HepG2 (cell line): ENCODE results near the gene CTNNAL1. TPM values are rescaled to one million over a fixed set of nuclear protein-coding genes. Genes with fewer than 3 reads are reported as not detected.

Experiments used
- ATAC-seq: fragments of 200-7000 bp; cut with Tn5 transposase; 3 replicates; pipeline ENCODE4 v1.9.1; 2020; ENCODE audit warnings: mild to moderate bottlenecking, moderate library complexity
- BruUV-seq: library from RNA; stranded (reverse); fragments of 400-500 nt; replicated peaks from 2 replicates; lab custom pipeline; 2021; lab: Mats Ljungman, UMichigan
- CTCF ChIA-PET: fragments of 300-600 bp; formaldehyde crosslinking; extraction: SDS; loops from one replicate; lab custom pipeline; 2021; ENCODE audit warnings: low total read pairs, inconsistent platforms, low intra/inter-chr PET ratio; lab: Yijun Ruan, JAX
- POLR2A ChIA-PET: fragments of 350-600 bp; sonication (Branson Sonifier 250); formaldehyde crosslinking; loops from one replicate; lab custom pipeline; 2020; ENCODE audit warnings: antibody characterized with exemption, inconsistent platforms; lab: Yijun Ruan, JAX
- DNase-seq: peaks from one replicate; pipeline ENCODE4 v3.0.0-alpha.2; 2015; ENCODE audit warnings: low spot score
- FAIRE-seq: peaks from 3 replicates; lab custom pipeline; 2011; peaks lifted over from hg19 to GRCh38; lab: Jason Lieb, UNC
- H2AFZ ChIP-seq: one replicate; pipeline ENCODE4 v1.6.1; 2011; ENCODE audit warnings: low read length, inconsistent platforms
- H3K27ac ChIP-seq: fragments of 300-600 bp; 3 replicates; pipeline ENCODE4 v1.8.0; 2011; ENCODE audit warnings: mixed run types, mild to moderate bottlenecking, mixed read lengths, low read length, inconsistent platforms; ENCODE audit not compliant: insufficient read depth; ENCODE audit errors: extremely low read length
- H3K27me3 ChIP-seq, 2 experiments: fragments of 200-600 bp in 1 of 2; 2 replicates in 1 of 2; 3 replicates in 1 of 2; pipeline versions ENCODE4 v1.6.0 to v1.8.0; 2011; ENCODE audit warnings: low read length in 2 of 2, mild to moderate bottlenecking in 2 of 2, moderate library complexity in 2 of 2, inconsistent platforms in 1 of 2; ENCODE audit not compliant: insufficient read depth in 2 of 2, control insufficient read depth in 1 of 2
- H3K36me3 ChIP-seq, 2 experiments: fragments of 200-600 bp in 1 of 2; replicated peaks in 1 of 2; 2 replicates in 1 of 2; 3 replicates in 1 of 2; pipeline versions ENCODE4 v1.5.1 to v1.8.0; 2011; ENCODE audit warnings: low read length in 2 of 2, inconsistent platforms in 1 of 2; ENCODE audit not compliant: insufficient read depth in 2 of 2, control insufficient read depth in 1 of 2
- H3K4me1 ChIP-seq: 2 replicates; pipeline ENCODE4 v1.5.1; 2012; ENCODE audit warnings: low read length, inconsistent platforms; ENCODE audit not compliant: insufficient read depth
- H3K4me2 ChIP-seq: 2 replicates; pipeline ENCODE4 v1.6.0; 2011; ENCODE audit warnings: low read depth, low read length, inconsistent platforms
- H3K4me3 ChIP-seq, 3 experiments: fragments of 200-600 bp in 1 of 3; sonication (generic), shearing (Covaris generic) in 1 of 3; replicated peaks in 1 of 3; 2 replicates each; pipeline ENCODE4 v1.5.1; 2011 to 2016; ENCODE audit warnings: low read length in 3 of 3, inconsistent platforms in 2 of 3, low read depth in 2 of 3, mild to moderate bottlenecking in 2 of 3, control low read depth in 1 of 3, mixed read lengths in 1 of 3; ENCODE audit not compliant: insufficient read depth in 1 of 3
- H3K79me2 ChIP-seq: one replicate; pipeline ENCODE4 v1.6.1; 2011; ENCODE audit warnings: low read length, inconsistent platforms; ENCODE audit not compliant: insufficient read depth
- H3K9ac ChIP-seq: 2 replicates; pipeline ENCODE4 v1.6.0; 2011; ENCODE audit warnings: mild to moderate bottlenecking, low read depth, low read length, inconsistent platforms; ENCODE audit not compliant: insufficient read depth
- H3K9me3 ChIP-seq: 2 replicates; pipeline ENCODE4 v1.5.1; 2012; ENCODE audit warnings: mild to moderate bottlenecking, low read length
- H4K20me1 ChIP-seq: 2 replicates; pipeline ENCODE4 v1.6.0; 2011; ENCODE audit warnings: inconsistent platforms, mild to moderate bottlenecking, low read length, moderate library complexity; ENCODE audit not compliant: insufficient read depth
- FOSL2 ChIP-seq: sonication (generic); formaldehyde crosslinking; IDR thresholded peaks from 2 replicates; pipeline ENCODE4 v1.4.0; 2020; ENCODE audit warnings: missing genetic modification reagents
- HHEX ChIP-seq: IDR thresholded peaks from 2 replicates; pipeline ENCODE4 v1.6.1; 2016; ENCODE audit warnings: control low read depth
- MAFK ChIP-seq, 2 experiments: IDR thresholded peaks in 1 of 2; conservative IDR thresholded peaks in 1 of 2; 2 replicates each; pipeline ENCODE4 v1.6.1; 2011; ENCODE audit warnings: improper control_type of control experiment in 2 of 2, low read length in 2 of 2
- TRIM24 ChIP-seq: sonication (generic); formaldehyde crosslinking; IDR thresholded peaks from 2 replicates; pipeline ENCODE4 v1.8.0; 2022; ENCODE audit warnings: mild to moderate bottlenecking, missing genetic modification reagents
- ZBTB3 ChIP-seq: sonication (generic); formaldehyde crosslinking; IDR thresholded peaks from 2 replicates; pipeline ENCODE4 v1.4.0; 2020; ENCODE audit warnings: low read depth, mild to moderate bottlenecking, moderate library complexity, missing genetic modification reagents, borderline replicate concordance
- ZFP82 ChIP-seq: sonication (generic); formaldehyde crosslinking; IDR thresholded peaks from 2 replicates; pipeline ENCODE4 v1.5.1; 2020; ENCODE audit warnings: mild to moderate bottlenecking, missing genetic modification reagents, borderline replicate concordance
- ZFY ChIP-seq: sonication (generic); formaldehyde crosslinking; IDR thresholded peaks from 2 replicates; pipeline ENCODE4 v1.4.0; 2020; ENCODE audit warnings: missing genetic modification reagents
- ZNF3 ChIP-seq: IDR thresholded peaks from 2 replicates; pipeline ENCODE4 v1.7.0; 2017; ENCODE audit warnings: inconsistent platforms
- ZNF549 ChIP-seq: sonication (generic); formaldehyde crosslinking; IDR thresholded peaks from 2 replicates; pipeline ENCODE4 v1.5.0; 2020; ENCODE audit warnings: missing genetic modification reagents
- ZNF563 ChIP-seq: sonication (generic); formaldehyde crosslinking; IDR thresholded peaks from 2 replicates; pipeline ENCODE4 v1.8.0; 2022; ENCODE audit warnings: mild to moderate bottlenecking, moderate library complexity, missing genetic modification reagents
- ZNF572 ChIP-seq: sonication (generic); formaldehyde crosslinking; IDR thresholded peaks from 2 replicates; pipeline ENCODE4 v1.5.1; 2020; ENCODE audit warnings: mild to moderate bottlenecking, missing genetic modification reagents
- WGBS: methylation state at CpG from one replicate; pipeline ENCODE4 v1.1.6; 2017; ENCODE audit warnings: low lambda C conversion rate; 5-methylcytosine and 5-hydroxymethylcytosine counted together
- in situ Hi-C: cut with HindIII; loops from 2 replicates; pipeline ENCODE4 v1.10.0; 2017; ENCODE audit warnings: low pct_unique_long_range_greater_than_20kb; ENCODE audit not compliant: extremely low pct_ligation_motif_present
- intact Hi-C: fragments of 100-400 bp; cut with micrococcal nuclease; formaldehyde crosslinking; loops from one replicate; pipeline ENCODE4 v1.10.0; 2022; ENCODE audit not compliant: unreplicated experiment
- polyA plus RNA-seq, 8 experiments: library from polyadenylated mRNA; depleted of rRNA in 3 of 8; stranded (reverse) in 7 of 8; unstranded in 1 of 8; fragments of >200 nt; fragmentation: Illumina TruSeq in 4 of 8; extraction: Trizol in 4 of 8; gene quantifications; 2 replicates each; pipeline versions ENCODE4 v1.2.1 to v1.2.3, GENCODE V29; 2011 to 2016; ENCODE audit warnings: low read depth in 4 of 8, missing spikeins in 1 of 8, mixed read lengths in 1 of 8; ENCODE audit not compliant: insufficient read depth in 1 of 8
- total RNA-seq, 5 experiments: library from RNA; depleted of rRNA; stranded (reverse); fragments of >200 nt; fragmentation: Illumina TruSeq; extraction: Trizol; gene quantifications; 2 replicates each; pipeline ENCODE4 v1.2.3, GENCODE V29; 2016; ENCODE audit warnings: low read depth in 1 of 5

CTNNAL1 gene
- total and polyA plus RNA-seq, 2 of the 13 experiments (the other 11 are each of a cell fraction or from before 2014, with no cell fraction given), result 32.0 to 162 TPM

GRCh38 chr9:109050444-109050843, 37.1 kb upstream of the CTNNAL1 start:
- intact Hi-C loops, result no loop called here
- Histone ChIP-seq H3K4me1 (no peaks in the 10 kb centered on the region), H2AFZ (no peak overlapping the region), H3K36me3 (peaks cover 15 to 83% of the 10 kb centered on the region in 2 experiments), H3K4me3 (no peak overlapping the region), H3K9me3 (no peaks in the 10 kb centered on the region), H3K27me3 (no peaks in the 10 kb centered on the region), H3K4me2 (no peak overlapping the region), H4K20me1 (no peaks in the 10 kb centered on the region), H3K79me2 (no peaks in the 10 kb centered on the region), H3K27ac (no peak overlapping the region), H3K9ac (no peak overlapping the region)
- in situ Hi-C loops, result no loop called here
- ATAC-seq (no peak), DNase-seq (no peak), FAIRE-seq (no peak)
- POLR2A ChIA-PET, result no interaction called here
- TF ChIP-seq ZFY (CRISPR knock-in tag), result no peak
- no TSS peak for BruUV-seq
- WGBS, result 83% methylated on average over 7 of the region's 7 CpGs
- CTCF ChIA-PET, result no interaction called here

GRCh38 chr9:109048822-109049221, 35.5 kb upstream of the CTNNAL1 start:
- peaks cover 18 to 88% of the 10 kb centered on the region in 2 experiments for H3K36me3 ChIP-seq
- no peaks in the 10 kb centered on the region for H3K9me3 ChIP-seq
- FAIRE-seq (no peak), ATAC-seq (no peak), DNase-seq (no peak)
- no peaks in the 10 kb centered on the region for H3K4me1 ChIP-seq
- no peaks in the 10 kb centered on the region for H3K27me3 ChIP-seq
- H4K20me1 ChIP-seq, result no peaks in the 10 kb centered on the region
- H3K4me3 ChIP-seq, result no peak overlapping the region
- BruUV-seq, result no TSS peak
- H3K27ac ChIP-seq, result no peak overlapping the region
- no peak overlapping the region for H3K4me2 ChIP-seq
- ChIA-PET CTCF (no interaction called here), POLR2A (no interaction called here)
- H3K9ac ChIP-seq, result no peak overlapping the region
- 97% methylated on average over 3 of the region's 3 CpGs for WGBS
- in situ Hi-C loops (no loop called here), intact Hi-C loops (no loop called here)
- no peak overlapping the region for H2AFZ ChIP-seq
- no peaks in the 10 kb centered on the region for H3K79me2 ChIP-seq
- no peak for TF ChIP-seq TRIM24
- TF ChIP-seq ZBTB3 (CRISPR knock-in tag), result no peak
- TF ChIP-seq ZNF563 (CRISPR knock-in tag), result no peak
- no peak for TF ChIP-seq ZNF3 (CRISPR knock-in tag)
- no peak for TF ChIP-seq ZNF549 (CRISPR knock-in tag)
- TF ChIP-seq ZNF572 (CRISPR knock-in tag), result no peak
- no peak for TF ChIP-seq ZFP82 (CRISPR knock-in tag)
- TF ChIP-seq HHEX (CRISPR knock-in tag), result no peak
- TF ChIP-seq FOSL2 (CRISPR knock-in tag), result no peak
- TF ChIP-seq MAFK (conservative IDR thresholded peaks at IDR 0.05 in 1 of 2, IDR thresholded peaks at IDR 0.05 in 1 of 2; ENCODE audit: low read length in 2 of 2), result no peak
